T1000 (cell line): ENCODE measurements around the gene LRMDA.

ENCODE experiments used
- DNase-seq: peaks from one replicate; lab custom pipeline; 2025; ENCODE audit warnings: mixed read lengths; lab: John Stamatoyannopoulos, UW

LRMDA gene

GRCh38 chr10:75836064-75836463, 404.6 kb downstream of the LRMDA start:
- no peak for DNase-seq

- DNase-seq: no peak
These were observed 407.1 kb downstream of the LRMDA start for GRCh38 chr10:75838486-75838885.

GRCh38 chr10:75839020-75839419, 407.6 kb downstream of the LRMDA start:
- no peak for DNase-seq

GRCh38 chr10:75841266-75841665, 409.8 kb downstream of the LRMDA start:
- DNase-seq: no peak

GRCh38 chr10:75845176-75845947, 413.9 kb downstream of the LRMDA start:
- no peak for DNase-seq

GRCh38 chr10:75847477-75847876, 416.1 kb downstream of the LRMDA start:
- no peak for DNase-seq

GRCh38 chr10:75851580-75852345, 420.3 kb downstream of the LRMDA start:
- no peak for DNase-seq

- no peak for DNase-seq
These were observed 421.5 kb downstream of the LRMDA start for GRCh38 chr10:75852851-75853484.

- DNase-seq: no peak
These were observed 425.9 kb downstream of the LRMDA start for GRCh38 chr10:75857269-75857846.

GRCh38 chr10:75857896-75858295, 426.5 kb downstream of the LRMDA start:
- no peak for DNase-seq

- DNase-seq: no peak
These were observed 426.9 kb downstream of the LRMDA start for GRCh38 chr10:75858339-75858738.

- no peak for DNase-seq
These were observed 427.7 kb downstream of the LRMDA start for GRCh38 chr10:75859141-75859540.

GRCh38 chr10:75860009-75860408, 428.6 kb downstream of the LRMDA start:
- no peak for DNase-seq

- DNase-seq: no peak
These were observed 430.2 kb downstream of the LRMDA start for GRCh38 chr10:75861582-75861981.

- no peak for DNase-seq
These were observed 431.5 kb downstream of the LRMDA start for GRCh38 chr10:75862935-75863334.

- DNase-seq: no peak
These were observed 433.3 kb downstream of the LRMDA start for GRCh38 chr10:75864717-75865116.

- DNase-seq: no peak
These were observed 434.2 kb downstream of the LRMDA start for GRCh38 chr10:75865413-75866299.

GRCh38 chr10:75866300-75866625, 434.8 kb downstream of the LRMDA start:
- no peak for DNase-seq

- no peak for DNase-seq
These were observed 435.3 kb downstream of the LRMDA start for GRCh38 chr10:75866731-75867130.

GRCh38 chr10:75868574-75868973, 437.1 kb downstream of the LRMDA start:
- DNase-seq: no peak

GRCh38 chr10:75870039-75870645, 438.7 kb downstream of the LRMDA start:
- no peak for DNase-seq
